ENCODE measurements around the gene ABCB6.

ABCB6 gene

GRCh38 chr2:219223831-219224610 lies 5.3 kb upstream of the ABCB6 start:
- no peak for TF ChIP-seq SIN3A (IDR thresholded peaks at IDR 0.05; ENCODE audit: borderline replicate concordance, insufficient read depth, low read length)
- no peak for TF ChIP-seq FOXP2 (optimal IDR thresholded peaks at IDR 0.05; ENCODE audit: borderline replicate concordance, extremely low read depth, extremely low read length, insufficient read depth)
- TF ChIP-seq POLR2AphosphoS5 (IDR thresholded peaks at IDR 0.05; ENCODE audit: low read depth, low read length) = no peak
- no peak for TF ChIP-seq REST (IDR thresholded peaks at IDR 0.05; ENCODE audit: insufficient read depth in 1 of 2, low read depth in 2 of 2, low read length in 2 of 2)
- TF ChIP-seq TAF1 (IDR thresholded peaks at IDR 0.05; ENCODE audit: borderline replicate concordance, insufficient read depth, low read length) = no peak

GRCh38 chr2:219221957-219222518 lies 3.3 kb upstream of the ABCB6 start:
- TF ChIP-seq FOXP2 (optimal IDR thresholded peaks at IDR 0.05; ENCODE audit: borderline replicate concordance, extremely low read depth, extremely low read length, insufficient read depth) (no peak), TAF1 (IDR thresholded peaks at IDR 0.05; ENCODE audit: borderline replicate concordance, insufficient read depth, low read length) (no peak), POLR2AphosphoS5 (IDR thresholded peaks at IDR 0.05; ENCODE audit: low read depth, low read length) (no peak), SIN3A (IDR thresholded peaks at IDR 0.05; ENCODE audit: borderline replicate concordance, insufficient read depth, low read length) (no peak), REST (IDR thresholded peaks at IDR 0.05; ENCODE audit: insufficient read depth in 1 of 2, low read depth in 2 of 2, low read length in 2 of 2) (no peak)

GRCh38 chr2:219220652-219221402 lies 2.1 kb upstream of the ABCB6 start:
- TF ChIP-seq FOXP2 (optimal IDR thresholded peaks at IDR 0.05; ENCODE audit: borderline replicate concordance, extremely low read depth, extremely low read length, insufficient read depth) = no peak
- TF ChIP-seq SIN3A (IDR thresholded peaks at IDR 0.05; ENCODE audit: borderline replicate concordance, insufficient read depth, low read length) = no peak
- no peak for TF ChIP-seq REST (IDR thresholded peaks at IDR 0.05; ENCODE audit: insufficient read depth in 1 of 2, low read depth in 2 of 2, low read length in 2 of 2)
- no peak for TF ChIP-seq TAF1 (IDR thresholded peaks at IDR 0.05; ENCODE audit: borderline replicate concordance, insufficient read depth, low read length)
- no peak for TF ChIP-seq POLR2AphosphoS5 (IDR thresholded peaks at IDR 0.05; ENCODE audit: low read depth, low read length)

- no peak for TF ChIP-seq TAF1 (IDR thresholded peaks at IDR 0.05; ENCODE audit: borderline replicate concordance, insufficient read depth, low read length)
- TF ChIP-seq REST (IDR thresholded peaks at IDR 0.05; ENCODE audit: insufficient read depth in 1 of 2, low read depth in 2 of 2, low read length in 2 of 2) = no peak
- no peak for TF ChIP-seq POLR2AphosphoS5 (IDR thresholded peaks at IDR 0.05; ENCODE audit: low read depth, low read length)
Measured at GRCh38 chr2:219219784-219220532, 1.2 kb upstream of the ABCB6 start.

Data from PFSK-1 (cell line).